ENCODE measurements around the gene GATAD2B.

DNA sequence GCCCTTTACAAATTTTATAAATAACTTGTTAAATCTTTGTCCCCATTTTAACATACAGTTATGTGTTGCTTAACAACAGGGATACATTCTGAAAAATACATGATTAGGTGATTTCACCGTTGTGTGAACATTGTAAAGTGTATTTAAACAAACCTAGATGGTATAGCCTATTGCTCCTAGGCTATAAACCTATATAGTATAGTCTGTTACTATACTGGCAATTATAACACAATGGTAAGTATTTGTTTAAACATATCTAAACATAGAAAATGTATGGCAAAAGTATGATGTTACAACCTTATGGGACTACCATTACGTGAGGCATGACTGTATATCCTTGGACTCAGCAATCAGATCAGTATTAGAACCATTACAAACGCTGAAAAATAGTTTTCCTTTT lies 36.6 kb downstream of the GATAD2B start:
- TF ChIP-seq, protein P1, sequence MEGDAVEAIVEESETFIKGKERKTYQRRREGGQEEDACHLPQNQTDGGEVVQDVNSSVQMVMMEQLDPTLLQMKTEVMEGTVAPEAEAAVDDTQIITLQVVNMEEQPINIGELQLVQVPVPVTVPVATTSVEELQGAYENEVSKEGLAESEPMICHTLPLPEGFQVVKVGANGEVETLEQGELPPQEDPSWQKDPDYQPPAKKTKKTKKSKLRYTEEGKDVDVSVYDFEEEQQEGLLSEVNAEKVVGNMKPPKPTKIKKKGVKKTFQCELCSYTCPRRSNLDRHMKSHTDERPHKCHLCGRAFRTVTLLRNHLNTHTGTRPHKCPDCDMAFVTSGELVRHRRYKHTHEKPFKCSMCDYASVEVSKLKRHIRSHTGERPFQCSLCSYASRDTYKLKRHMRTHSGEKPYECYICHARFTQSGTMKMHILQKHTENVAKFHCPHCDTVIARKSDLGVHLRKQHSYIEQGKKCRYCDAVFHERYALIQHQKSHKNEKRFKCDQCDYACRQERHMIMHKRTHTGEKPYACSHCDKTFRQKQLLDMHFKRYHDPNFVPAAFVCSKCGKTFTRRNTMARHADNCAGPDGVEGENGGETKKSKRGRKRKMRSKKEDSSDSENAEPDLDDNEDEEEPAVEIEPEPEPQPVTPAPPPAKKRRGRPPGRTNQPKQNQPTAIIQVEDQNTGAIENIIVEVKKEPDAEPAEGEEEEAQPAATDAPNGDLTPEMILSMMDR (conservative IDR thresholded peaks at IDR 0.05; ENCODE audit: low read length) = no peak
- TF ChIP-seq EZH2phosphoT487 (IDR thresholded peaks at IDR 0.05; ENCODE audit: borderline replicate concordance) = no peak

All from Loucy (cell line).